Osteocyte (in vitro differentiated cells): ENCODE data around the gene CAPZA3. TPM values are rescaled to one million over a fixed set of nuclear protein-coding genes. Genes with fewer than 3 reads are reported as not detected.
"Not testable (repeated sequence)": the region's sequence is repeated elsewhere in the genome, so short reads cannot be mapped to it uniquely, and the experiment has no call there.

Experiments used
- DNase-seq: peaks from one replicate; pipeline ENCODE4 v3.0.0; 2021; ENCODE audit warnings: mixed read lengths; ENCODE audit not compliant: unreplicated experiment; ENCODE audit errors: extremely low spot score
- H3K27ac Mint-ChIP-seq: one replicate; pipeline ENCODE4 v1.8.0; 2021; ENCODE audit warnings: mild to moderate bottlenecking, mixed read lengths; ENCODE audit not compliant: unreplicated experiment
- H3K27me3 Mint-ChIP-seq: one replicate; pipeline ENCODE4 v1.8.0; 2021; ENCODE audit warnings: mixed read lengths; ENCODE audit not compliant: unreplicated experiment
- H3K36me3 Mint-ChIP-seq: one replicate; pipeline ENCODE4 v1.8.0; 2021; ENCODE audit warnings: mixed read lengths; ENCODE audit not compliant: unreplicated experiment
- H3K4me1 Mint-ChIP-seq: one replicate; pipeline ENCODE4 v1.8.0; 2021; ENCODE audit warnings: mixed read lengths; ENCODE audit not compliant: unreplicated experiment
- H3K4me3 Mint-ChIP-seq: one replicate; pipeline ENCODE4 v1.8.0; 2021; ENCODE audit warnings: mild to moderate bottlenecking, moderate library complexity, mixed read lengths; ENCODE audit not compliant: unreplicated experiment
- H3K9me3 Mint-ChIP-seq: one replicate; pipeline ENCODE4 v1.8.0; 2021; ENCODE audit warnings: mixed read lengths; ENCODE audit not compliant: unreplicated experiment
- CTCF ChIP-seq: fragments of 200-600 bp; sonication (generic); IDR thresholded peaks from 2 replicates; pipeline ENCODE4 v1.5.0; 2021; ENCODE audit warnings: antibody characterized with exemption, mild to moderate bottlenecking, moderate library complexity
- total RNA-seq: library from RNA; stranded (reverse); gene quantifications from 2 replicates; pipeline ENCODE4 v1.2.1, GENCODE V29; 2021

The CAPZA3 gene
- total RNA-seq, 1 donor from 2014 or later, result not detected

- Mint-ChIP-seq H3K36me3 (no peaks in the 10 kb centered on the region), H3K4me1 (peaks cover 39% of the 10 kb centered on the region), H3K27ac (peak overlapping the region; percentile 23), H3K27me3 (no peaks in the 10 kb centered on the region), H3K4me3 (no peak overlapping the region), H3K9me3 (no peaks in the 10 kb centered on the region)
- no peak for DNase-seq
- no peak for TF ChIP-seq CTCF
Measured at GRCh38 chr12:18752280-18752920, 14.5 kb downstream of the CAPZA3 start.

GRCh38 chr12:18752947-18753346 lies 15.0 kb downstream of the CAPZA3 start:
- no peaks in the 10 kb centered on the region for H3K36me3 Mint-ChIP-seq
- no peak for TF ChIP-seq CTCF
- no peak overlapping the region for H3K4me3 Mint-ChIP-seq
- no peaks in the 10 kb centered on the region for H3K9me3 Mint-ChIP-seq
- DNase-seq, result no peak
- peaks cover 37% of the 10 kb centered on the region for H3K4me1 Mint-ChIP-seq
- no peaks in the 10 kb centered on the region for H3K27me3 Mint-ChIP-seq
- peak overlapping the region; percentile 16 for H3K27ac Mint-ChIP-seq

GRCh38 chr12:18753481-18754123 lies 15.7 kb downstream of the CAPZA3 start:
- Mint-ChIP-seq H3K9me3 (no peaks in the 10 kb centered on the region), H3K27ac (peak overlapping the region; percentile 16), H3K4me1 (peaks cover 30% of the 10 kb centered on the region), H3K27me3 (no peaks in the 10 kb centered on the region), H3K4me3 (no peak overlapping the region), H3K36me3 (no peaks in the 10 kb centered on the region)
- no peak for TF ChIP-seq CTCF
- no peak for DNase-seq

- TF ChIP-seq CTCF, result no peak
- DNase-seq, result no peak
- Mint-ChIP-seq H3K27me3 (no peaks in the 10 kb centered on the region), H3K9me3 (no peaks in the 10 kb centered on the region), H3K27ac (no peak overlapping the region), H3K4me3 (no peak overlapping the region), H3K36me3 (no peaks in the 10 kb centered on the region), H3K4me1 (peaks cover 27% of the 10 kb centered on the region)
Measured at GRCh38 chr12:18754124-18754707, 16.3 kb downstream of the CAPZA3 start.

- no peaks in the 10 kb centered on the region for H3K36me3 Mint-ChIP-seq
- no peaks in the 10 kb centered on the region for H3K27me3 Mint-ChIP-seq
- DNase-seq, result no peak
- peaks cover 18% of the 10 kb centered on the region for H3K4me1 Mint-ChIP-seq
- no peak for TF ChIP-seq CTCF
- H3K9me3 Mint-ChIP-seq, result no peaks in the 10 kb centered on the region
- H3K4me3 Mint-ChIP-seq, result no peak overlapping the region
- H3K27ac Mint-ChIP-seq, result no peak overlapping the region
Measured at GRCh38 chr12:18755341-18755740, 17.4 kb downstream of the CAPZA3 start.

GRCh38 chr12:18766479-18766878 lies 28.6 kb downstream of the CAPZA3 start:
- H3K9me3 Mint-ChIP-seq, result peaks cover 27% of the 10 kb centered on the region
- not testable (repeated sequence) for H3K4me1 Mint-ChIP-seq, H3K4me3 Mint-ChIP-seq, H3K27ac Mint-ChIP-seq, DNase-seq, H3K36me3 Mint-ChIP-seq, H3K27me3 Mint-ChIP-seq
